ENCODE results near the gene ZCCHC4.

GRCh38 chr4:25301471-25301870 is 11.1 kb upstream of the ZCCHC4 start:
- TF ChIP-seq, protein P1, sequence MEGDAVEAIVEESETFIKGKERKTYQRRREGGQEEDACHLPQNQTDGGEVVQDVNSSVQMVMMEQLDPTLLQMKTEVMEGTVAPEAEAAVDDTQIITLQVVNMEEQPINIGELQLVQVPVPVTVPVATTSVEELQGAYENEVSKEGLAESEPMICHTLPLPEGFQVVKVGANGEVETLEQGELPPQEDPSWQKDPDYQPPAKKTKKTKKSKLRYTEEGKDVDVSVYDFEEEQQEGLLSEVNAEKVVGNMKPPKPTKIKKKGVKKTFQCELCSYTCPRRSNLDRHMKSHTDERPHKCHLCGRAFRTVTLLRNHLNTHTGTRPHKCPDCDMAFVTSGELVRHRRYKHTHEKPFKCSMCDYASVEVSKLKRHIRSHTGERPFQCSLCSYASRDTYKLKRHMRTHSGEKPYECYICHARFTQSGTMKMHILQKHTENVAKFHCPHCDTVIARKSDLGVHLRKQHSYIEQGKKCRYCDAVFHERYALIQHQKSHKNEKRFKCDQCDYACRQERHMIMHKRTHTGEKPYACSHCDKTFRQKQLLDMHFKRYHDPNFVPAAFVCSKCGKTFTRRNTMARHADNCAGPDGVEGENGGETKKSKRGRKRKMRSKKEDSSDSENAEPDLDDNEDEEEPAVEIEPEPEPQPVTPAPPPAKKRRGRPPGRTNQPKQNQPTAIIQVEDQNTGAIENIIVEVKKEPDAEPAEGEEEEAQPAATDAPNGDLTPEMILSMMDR (conservative IDR thresholded peaks at IDR 0.05; ENCODE audit: low read depth, low read length): no peak
- TF ChIP-seq EZH2 (IDR thresholded peaks at IDR 0.05; ENCODE audit: borderline replicate concordance, low read depth, low read length, poor library complexity, severe bottlenecking): no peak

Measured in A673 (cell line).